GM12891 (cell line): ENCODE results near the gene WDHD1. TPM values are rescaled to one million over a fixed set of nuclear protein-coding genes. Genes with fewer than 3 reads are reported as not detected.
"Not testable (repeated sequence)": the region's sequence is repeated elsewhere in the genome, so short reads cannot be mapped to it uniquely, and the experiment has no call there.

Experiments
- DNase-seq: peaks from one replicate; pipeline ENCODE4 v3.0.0; 2011; ENCODE audit warnings: low spot score; ENCODE audit not compliant: insufficient read length
- FAIRE-seq: peaks from 2 replicates; lab custom pipeline; 2011; peaks lifted over from hg19 to GRCh38; lab: Jason Lieb, UNC
- PAX5 ChIP-seq: IDR thresholded peaks from 2 replicates; pipeline ENCODE4 v1.6.1; 2011; ENCODE audit warnings: low read length, moderate library complexity, mild to moderate bottlenecking; ENCODE audit not compliant: insufficient read depth, severe bottlenecking
- POLR2A ChIP-seq: IDR thresholded peaks from 2 replicates; pipeline ENCODE4 v1.6.1; 2011; ENCODE audit warnings: low read depth, low read length, control low read depth
- POLR2AphosphoS5 ChIP-seq: IDR thresholded peaks from 2 replicates; pipeline ENCODE4 v1.6.1; 2011; ENCODE audit warnings: low read depth, low read length, control low read depth
- POU2F2 ChIP-seq: IDR thresholded peaks from 2 replicates; pipeline ENCODE4 v1.6.1; 2011; ENCODE audit warnings: low read depth, mild to moderate bottlenecking, control low read depth, low read length, moderate library complexity
- SPI1 ChIP-seq: IDR thresholded peaks from 2 replicates; pipeline ENCODE4 v1.6.1; 2011; ENCODE audit warnings: low read depth, low read length, control low read depth
- TAF1 ChIP-seq: IDR thresholded peaks from 2 replicates; pipeline ENCODE4 v1.6.1; 2011; ENCODE audit warnings: low read depth, low read length, control low read depth
- polyA plus RNA-seq: library from polyadenylated mRNA; unstranded; fragments of >200 nt; gene quantifications from one replicate; pipeline ENCODE4 v1.2.1, GENCODE V29; 2012; ENCODE audit warnings: low read depth, missing spikeins, inconsistent platforms; ENCODE audit not compliant: missing spikeins

The WDHD1 gene
- polyA plus RNA-seq, result 13.6 TPM

DNA sequence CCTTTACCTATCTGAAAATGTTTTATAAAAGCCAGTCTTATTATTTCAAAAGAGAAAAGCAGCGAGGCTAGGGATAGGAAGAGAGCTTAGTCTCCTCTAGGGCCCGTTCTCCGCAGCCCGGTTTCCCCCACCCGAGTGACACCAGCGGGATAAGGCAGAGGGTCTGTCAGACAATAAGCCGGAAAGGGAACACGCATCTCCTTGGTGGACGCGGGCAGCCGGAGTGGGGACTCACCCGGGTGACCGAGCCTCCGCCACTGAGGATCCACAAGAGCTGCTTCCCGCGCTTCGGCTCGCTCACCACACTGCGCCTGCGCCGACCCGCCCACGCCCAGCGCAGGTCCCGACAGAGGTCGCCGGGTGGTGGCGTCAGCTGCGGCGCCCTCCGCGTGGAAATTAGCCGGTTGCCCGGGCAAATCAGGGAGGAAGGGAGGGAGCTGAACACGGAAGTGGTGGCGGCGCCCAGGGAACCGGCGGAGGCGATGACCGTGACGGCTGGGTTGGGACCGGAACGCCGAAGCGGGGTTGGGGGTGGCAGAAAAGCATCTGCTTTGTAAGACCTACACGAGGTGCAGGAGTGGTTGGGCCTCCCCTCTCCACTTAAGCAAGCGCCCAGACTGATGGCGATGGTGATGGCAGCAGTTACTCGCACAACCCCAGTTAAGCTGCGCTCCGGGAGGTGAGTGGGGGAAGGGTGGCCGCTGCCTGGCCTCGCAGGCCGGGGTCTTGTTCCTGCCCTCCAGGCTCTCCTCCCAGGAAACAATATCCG is at the start of gene WDHD1, which contains the start of gene SOCS4:
WDHD1 (minus strand) TSS at position 307 of the 769 bp plus-strand sequence. CDS start 312 bp downstream, outside the sequence.
SOCS4 (plus strand) TSS at position 444 of the 769 bp plus-strand sequence. CDS start 15,806 bp downstream, outside the sequence.
- TF ChIP-seq POLR2A, result peak; percentile 88
- TF ChIP-seq PAX5, result peak; percentile 99
- peak; percentile 73 for TF ChIP-seq SPI1
- TF ChIP-seq POLR2AphosphoS5, result peak; percentile 79
- no peak; the same call in 1 of the 2 replicates for TF ChIP-seq TAF1
- peak; percentile 79 for TF ChIP-seq POU2F2
- peak; percentile 100 for FAIRE-seq
- DNase-seq, result peak; percentile 86

DNA sequence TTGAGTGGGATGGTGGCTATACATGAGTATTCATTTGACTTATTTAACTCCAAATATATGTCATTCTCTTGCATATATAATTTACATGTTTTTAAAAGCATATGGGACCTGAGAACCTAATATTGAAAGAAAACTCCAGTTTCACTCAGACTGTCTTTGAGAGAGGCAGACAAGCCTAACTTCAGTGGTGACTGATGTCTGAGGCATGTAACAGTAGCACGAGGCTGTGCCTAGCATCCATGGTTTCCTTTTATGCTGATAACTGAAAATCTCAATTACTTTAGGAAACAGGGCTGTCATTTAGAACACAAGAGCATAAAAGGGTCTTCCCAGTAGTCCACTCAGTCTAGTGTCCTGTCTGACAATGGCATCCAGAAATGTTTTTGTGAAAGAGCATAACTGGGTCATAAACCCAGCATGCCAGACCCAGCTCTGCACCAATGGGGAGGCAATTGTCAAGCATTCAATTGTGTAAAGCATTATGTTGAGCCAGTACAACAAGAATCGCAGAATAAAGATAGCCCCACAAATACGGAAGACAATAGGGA is 48.8 kb upstream of the WDHD1 start:
- no peak for TF ChIP-seq SPI1
- TF ChIP-seq POLR2AphosphoS5, result no peak
- no peak for DNase-seq
- FAIRE-seq, result peak; percentile 78

- TF ChIP-seq POLR2AphosphoS5 (0 out of 2 replicates have a peak, but pooled peaks have one; percentile 62), POLR2A (no peak), POU2F2 (0 out of 2 replicates have a peak, but pooled peaks have one; percentile 14), TAF1 (no peak), PAX5 (no peak), SPI1 (peak; percentile 62)
- no peak for DNase-seq
- peak; percentile 95 for FAIRE-seq
Observed at GRCh38 chr14:55074662-55075061, 47.8 kb upstream of the WDHD1 start.

GRCh38 chr14:55073856-55074255 is 47.0 kb upstream of the WDHD1 start:
- TF ChIP-seq TAF1, result no peak
- no peak for TF ChIP-seq SPI1
- TF ChIP-seq POLR2AphosphoS5, result no peak
- TF ChIP-seq POLR2A, result no peak
- no peak for TF ChIP-seq POU2F2
- TF ChIP-seq PAX5, result no peak
- DNase-seq, result no peak

GRCh38 chr14:55071870-55072640 is 45.2 kb upstream of the WDHD1 start:
- FAIRE-seq (peak; percentile 93), DNase-seq (no peak)
- TF ChIP-seq TAF1 (no peak), POLR2AphosphoS5 (peak; percentile 46; the same call in 1 of the 2 replicates), SPI1 (peak; percentile 41), POLR2A (no peak), PAX5 (peak; percentile 84), POU2F2 (0 out of 2 replicates have a peak, but pooled peaks have one; percentile 44)

More at GRCh38 chr14:55073856-55074255, 47.0 kb upstream of the WDHD1 start:
- FAIRE-seq, result peak; percentile 20

DNA sequence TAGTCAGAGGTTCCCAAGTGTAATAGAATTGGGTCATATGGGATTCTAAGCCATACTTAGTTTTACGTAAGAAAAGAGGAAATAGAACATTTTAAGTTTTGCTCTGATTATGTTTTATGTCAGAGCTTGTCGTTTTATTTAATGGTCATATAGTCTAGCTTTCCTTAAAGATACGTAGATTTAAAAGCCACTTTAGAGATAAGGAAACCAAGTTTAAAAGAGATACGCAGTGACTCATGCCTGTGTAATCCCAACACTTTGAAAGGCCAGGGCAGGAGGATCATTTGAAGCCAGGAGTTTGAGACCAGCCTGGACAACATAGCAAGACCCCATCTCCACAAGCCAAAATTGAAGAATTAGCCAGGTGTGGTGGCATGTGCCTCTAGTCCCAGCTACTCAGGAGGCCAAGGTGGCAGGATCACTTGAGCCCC is 44.1 kb upstream of the WDHD1 start:
- TF ChIP-seq POLR2AphosphoS5 (no peak), TAF1 (no peak), POLR2A (no peak), POU2F2 (no peak), PAX5 (no peak), SPI1 (no peak)
- FAIRE-seq (peak; percentile 61), DNase-seq (no peak)

DNA sequence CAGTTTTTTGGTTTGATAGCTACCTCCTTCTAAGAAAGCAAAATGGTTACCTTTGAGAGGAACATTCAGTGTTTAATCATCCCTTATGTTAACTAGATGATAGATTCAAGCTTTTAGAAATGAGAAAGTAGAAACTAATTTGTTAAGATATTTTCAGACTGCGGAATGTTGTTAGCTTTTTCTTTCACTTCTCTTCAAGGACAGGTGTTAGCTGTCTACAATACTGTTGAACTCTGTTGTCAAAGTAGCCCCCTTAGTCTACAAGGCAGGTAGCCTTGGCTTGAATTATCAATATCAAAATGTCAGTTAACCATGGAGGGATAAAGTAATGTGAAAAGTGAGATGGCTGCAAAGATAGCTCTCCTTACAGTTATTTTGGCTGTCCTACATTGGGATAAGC is 39.3 kb upstream of the WDHD1 start:
- TF ChIP-seq POLR2AphosphoS5 (no peak), POU2F2 (no peak), TAF1 (no peak), POLR2A (no peak), SPI1 (no peak), PAX5 (no peak)
- DNase-seq (no peak), FAIRE-seq (no peak)

DNA sequence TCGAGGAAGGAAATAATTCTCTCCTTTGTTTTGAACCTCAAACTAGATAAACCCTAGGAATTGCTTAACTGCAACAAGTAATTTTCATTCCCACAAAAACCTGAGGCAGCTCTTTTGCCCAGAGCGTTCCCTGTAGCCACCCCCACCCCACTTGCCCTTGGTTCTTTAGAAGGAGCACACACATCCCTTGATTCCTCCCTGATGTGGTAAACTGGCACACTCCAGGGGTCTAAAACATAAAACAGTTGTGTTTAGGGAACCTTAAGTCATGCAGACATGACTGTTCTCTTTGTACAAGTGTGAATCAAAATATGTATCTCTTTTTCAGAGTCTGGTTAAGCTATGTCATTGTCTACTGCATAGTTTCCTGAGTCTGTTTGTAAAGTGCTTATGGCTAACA is 38.5 kb upstream of the WDHD1 start:
- no peak for FAIRE-seq
- TF ChIP-seq POLR2A (peak; percentile 49), TAF1 (no peak), POU2F2 (no peak), SPI1 (no peak), POLR2AphosphoS5 (peak; percentile 52; the same call in 1 of the 2 replicates), PAX5 (no peak)
- no peak for DNase-seq

GRCh38 chr14:55064896-55065295 is 38.0 kb upstream of the WDHD1 start:
- DNase-seq, FAIRE-seq: not testable (repeated sequence)
